Glutamatergic neuron (in vitro differentiated cells): ENCODE measurements around the gene GNA12. TPM values are rescaled to one million over a fixed set of nuclear protein-coding genes. Genes with fewer than 3 reads are reported as not detected.

Experiments used
- DNase-seq: peaks from one replicate; pipeline ENCODE4 v3.0.0; 2022
- H3K27ac Mint-ChIP-seq: one replicate; pipeline ENCODE4 v1.8.0; 2020; ENCODE audit warnings: mild to moderate bottlenecking, mixed read lengths, inconsistent platforms; ENCODE audit not compliant: unreplicated experiment
- H3K27me3 Mint-ChIP-seq: one replicate; pipeline ENCODE4 v1.8.0; 2020; ENCODE audit warnings: mild to moderate bottlenecking, moderate library complexity, mixed read lengths, inconsistent platforms; ENCODE audit not compliant: unreplicated experiment
- H3K36me3 Mint-ChIP-seq: one replicate; pipeline ENCODE4 v1.8.0; 2020; ENCODE audit warnings: mild to moderate bottlenecking, mixed read lengths, inconsistent platforms; ENCODE audit not compliant: unreplicated experiment
- H3K4me1 Mint-ChIP-seq: one replicate; pipeline ENCODE4 v1.8.0; 2020; ENCODE audit warnings: mild to moderate bottlenecking, low read depth, mixed read lengths, inconsistent platforms; ENCODE audit not compliant: unreplicated experiment
- H3K4me3 Mint-ChIP-seq: one replicate; pipeline ENCODE4 v1.8.0; 2020; ENCODE audit warnings: mild to moderate bottlenecking, mixed read lengths, inconsistent platforms; ENCODE audit not compliant: unreplicated experiment
- H3K9me3 Mint-ChIP-seq: one replicate; pipeline ENCODE4 v1.8.0; 2020; ENCODE audit warnings: mild to moderate bottlenecking, moderate library complexity, mixed read lengths, inconsistent platforms; ENCODE audit not compliant: unreplicated experiment
- CTCF ChIP-seq: fragments of 200-600 bp; sonication (generic); IDR thresholded peaks from one replicate; pipeline ENCODE4 v1.5.0; 2021; ENCODE audit not compliant: partially characterized antibody, unreplicated experiment
- total RNA-seq: library from RNA; stranded (reverse); fragmentation: NEBNext Ultra II Directional; extraction: Animal tissue kit (Norgen Biotek cat#: 25700); gene quantifications from one replicate; pipeline ENCODE4 v1.2.1, GENCODE V29; 2021; ENCODE audit not compliant: unreplicated experiment

Gene GNA12
- total RNA-seq, 1 donor from 2014 or later: 66.2 TPM

- peaks cover 3% of the 10 kb centered on the region for H3K27me3 Mint-ChIP-seq
- H3K9me3 Mint-ChIP-seq: peaks cover 4% of the 10 kb centered on the region
- H3K4me1 Mint-ChIP-seq: no peaks in the 10 kb centered on the region
- no peak overlapping the region for H3K4me3 Mint-ChIP-seq
- DNase-seq: no peak
- H3K27ac Mint-ChIP-seq: no peak overlapping the region
- peaks cover 19% of the 10 kb centered on the region for H3K36me3 Mint-ChIP-seq
- no peak for TF ChIP-seq CTCF
These were observed 48.2 kb downstream of the GNA12 start for GRCh38 chr7:2795906-2796305.

- Mint-ChIP-seq H3K36me3 (peaks cover 17% of the 10 kb centered on the region), H3K27ac (no peak overlapping the region), H3K4me1 (no peaks in the 10 kb centered on the region), H3K9me3 (peaks cover under 1% of the 10 kb centered on the region), H3K4me3 (no peak overlapping the region), H3K27me3 (peaks cover 3% of the 10 kb centered on the region)
- TF ChIP-seq CTCF: no peak
- no peak for DNase-seq
These were observed 49.1 kb downstream of the GNA12 start for GRCh38 chr7:2794836-2795636.

GRCh38 chr7:2792856-2793487 lies 51.1 kb downstream of the GNA12 start:
- Mint-ChIP-seq H3K27ac (no peak overlapping the region), H3K4me3 (no peak overlapping the region), H3K27me3 (peaks cover 5% of the 10 kb centered on the region), H3K36me3 (peaks cover 17% of the 10 kb centered on the region), H3K4me1 (peaks cover 3% of the 10 kb centered on the region), H3K9me3 (peaks cover 1% of the 10 kb centered on the region)
- no peak for TF ChIP-seq CTCF
- no peak for DNase-seq

GRCh38 chr7:2792235-2792634 lies 51.9 kb downstream of the GNA12 start:
- TF ChIP-seq CTCF: no peak
- peaks cover 3% of the 10 kb centered on the region for H3K9me3 Mint-ChIP-seq
- peaks cover 3% of the 10 kb centered on the region for H3K4me1 Mint-ChIP-seq
- peaks cover 5% of the 10 kb centered on the region for H3K27me3 Mint-ChIP-seq
- peaks cover 17% of the 10 kb centered on the region for H3K36me3 Mint-ChIP-seq
- peak overlapping the region; percentile 12 for H3K27ac Mint-ChIP-seq
- H3K4me3 Mint-ChIP-seq: no peak overlapping the region
- no peak for DNase-seq

GRCh38 chr7:2791390-2791789 lies 52.7 kb downstream of the GNA12 start:
- Mint-ChIP-seq H3K4me3 (no peak overlapping the region), H3K36me3 (peaks cover 17% of the 10 kb centered on the region), H3K4me1 (peaks cover 3% of the 10 kb centered on the region), H3K27me3 (peaks cover 5% of the 10 kb centered on the region), H3K9me3 (peaks cover 4% of the 10 kb centered on the region), H3K27ac (no peak overlapping the region)
- TF ChIP-seq CTCF: no peak
- no peak for DNase-seq
